GM23338 (cell line): ENCODE data around the gene CECR2. TPM values are rescaled to one million over a fixed set of nuclear protein-coding genes. Genes with fewer than 3 reads are reported as not detected.

Experiments
- ATAC-seq: fragments of 200-7000 bp; cut with Tn5 transposase; 3 replicates; pipeline ENCODE4 v1.9.1; 2020
- DNase-seq: peaks from one replicate; pipeline ENCODE4 v3.0.0-alpha.2; 2015; ENCODE audit warnings: low spot score
- H2AFZ ChIP-seq: fragments of 200-600 bp; sonication (generic); 2 replicates; pipeline ENCODE4 v1.8.0; 2016; ENCODE audit warnings: antibody characterized with exemption, mild to moderate bottlenecking, moderate library complexity
- H3F3A ChIP-seq: fragments of 200-600 bp; sonication (generic); replicated peaks from 2 replicates; pipeline ENCODE4 v1.8.0; 2017; ENCODE audit warnings: antibody characterized with exemption, mixed run types, low read depth
- H3K27ac ChIP-seq: fragments of 200-600 bp; sonication (generic); 2 replicates; pipeline ENCODE4 v1.6.1; 2016; ENCODE audit warnings: low read depth
- H3K27me3 ChIP-seq: fragments of 200-600 bp; sonication (generic); 2 replicates; pipeline ENCODE4 v1.8.0; 2016; ENCODE audit warnings: mild to moderate bottlenecking, mixed run types, moderate library complexity; ENCODE audit not compliant: insufficient read depth
- H3K36me3 ChIP-seq: fragments of 200-600 bp; sonication (generic); 2 replicates; pipeline ENCODE4 v1.8.0; 2016; ENCODE audit warnings: mild to moderate bottlenecking; ENCODE audit not compliant: insufficient read depth
- H3K4me1 ChIP-seq: fragments of 200-600 bp; sonication (generic); 2 replicates; pipeline ENCODE4 v1.8.0; 2016; ENCODE audit warnings: mild to moderate bottlenecking, moderate library complexity; ENCODE audit not compliant: insufficient read depth
- H3K4me2 ChIP-seq: fragments of 200-600 bp; sonication (generic); 2 replicates; pipeline ENCODE4 v1.7.1; 2017; ENCODE audit warnings: mixed run types
- H3K4me3 ChIP-seq: fragments of 200-600 bp; sonication (generic); 2 replicates; pipeline ENCODE4 v1.6.1; 2016; ENCODE audit warnings: mixed run types
- H3K79me2 ChIP-seq: fragments of 200-600 bp; sonication (generic); replicated peaks from 2 replicates; pipeline ENCODE4 v1.8.0; 2017; ENCODE audit warnings: mild to moderate bottlenecking; ENCODE audit not compliant: insufficient read depth
- H3K9me2 ChIP-seq: fragments of 200-600 bp; sonication (generic); 2 replicates; pipeline ENCODE4 v1.8.0; 2017; ENCODE audit not compliant: insufficient read depth
- H4K20me1 ChIP-seq: fragments of 200-600 bp; sonication (generic); replicated peaks from 2 replicates; pipeline ENCODE4 v1.8.0; 2017; ENCODE audit warnings: mild to moderate bottlenecking; ENCODE audit not compliant: insufficient read depth
- H3K27ac Mint-ChIP-seq: 2 replicates; pipeline ENCODE4 v1.8.0; 2020; ENCODE audit warnings: inconsistent platforms, mild to moderate bottlenecking, moderate library complexity, mixed read lengths
- H3K27me3 Mint-ChIP-seq: 3 replicates; pipeline ENCODE4 v1.8.0; 2022; ENCODE audit warnings: low read depth, mild to moderate bottlenecking, moderate library complexity, mixed read lengths, inconsistent platforms; ENCODE audit not compliant: insufficient read depth, poor library complexity
- H3K36me3 Mint-ChIP-seq: 3 replicates; pipeline ENCODE4 v1.8.0; 2021; ENCODE audit warnings: low read depth, mild to moderate bottlenecking, inconsistent platforms, moderate library complexity, mixed read lengths
- H3K4me1 Mint-ChIP-seq: 3 replicates; pipeline ENCODE4 v1.8.0; 2020; ENCODE audit warnings: mild to moderate bottlenecking, inconsistent platforms, mixed read lengths
- H3K4me3 Mint-ChIP-seq: 3 replicates; pipeline ENCODE4 v1.8.0; 2021; ENCODE audit warnings: moderate library complexity, mild to moderate bottlenecking, inconsistent platforms, mixed read lengths
- H3K9me3 Mint-ChIP-seq: 3 replicates; pipeline ENCODE4 v1.8.0; 2020; ENCODE audit warnings: moderate library complexity, mild to moderate bottlenecking, inconsistent platforms, mixed read lengths
- CTCF ChIP-seq, 2 experiments: fragments of 200-600 bp in 1 of 2; sonication (generic) in 1 of 2; conservative IDR thresholded peaks; 2 replicates each; pipeline versions ENCODE4 v1.5.1 to v1.6.1; 2016 to 2017; ENCODE audit warnings: antibody characterized with exemption in 2 of 2, low read depth in 2 of 2, mild to moderate bottlenecking in 2 of 2, moderate library complexity in 1 of 2
- ETS1 ChIP-seq: IDR thresholded peaks from 2 replicates; pipeline ENCODE4 v1.6.1; 2016; ENCODE audit warnings: antibody characterized with exemption
- EZH2 ChIP-seq: fragments of 200-600 bp; sonication (generic); IDR thresholded peaks from one replicate; pipeline ENCODE4 v1.8.0; 2017; ENCODE audit warnings: antibody characterized with exemption, mild to moderate bottlenecking, low read depth; ENCODE audit not compliant: unreplicated experiment
- JUNB ChIP-seq: IDR thresholded peaks from one replicate; pipeline ENCODE4 v1.6.1; 2016; ENCODE audit warnings: antibody characterized with exemption; ENCODE audit not compliant: unreplicated experiment
- NANOG ChIP-seq: IDR thresholded peaks from 2 replicates; pipeline ENCODE4 v1.6.1; 2016; ENCODE audit warnings: antibody characterized with exemption, borderline replicate concordance
- POLR2AphosphoS5 ChIP-seq: IDR thresholded peaks from 2 replicates; pipeline ENCODE4 v1.6.1; 2016; ENCODE audit warnings: antibody characterized with exemption, low read depth
- REST ChIP-seq: IDR thresholded peaks from one replicate; pipeline ENCODE4 v1.6.1; 2018; ENCODE audit warnings: antibody characterized with exemption; ENCODE audit not compliant: unreplicated experiment
- STAT1 ChIP-seq: IDR thresholded peaks from one replicate; pipeline ENCODE4 v1.6.1; 2016; ENCODE audit warnings: antibody characterized with exemption; ENCODE audit not compliant: unreplicated experiment
- ZNF114 ChIP-seq: fragments of 250-450 bp; sonication (Bioruptor Pico); IDR thresholded peaks from 2 replicates; pipeline ENCODE4 v1.5.0; 2020; ENCODE audit warnings: mild to moderate bottlenecking, moderate library complexity
- ZNF331 ChIP-seq: fragments of 250-450 bp; sonication (Bioruptor Pico); IDR thresholded peaks from 2 replicates; pipeline ENCODE4 v1.5.0; 2020; ENCODE audit warnings: low read depth, mild to moderate bottlenecking, moderate library complexity
- polyA plus RNA-seq: library from polyadenylated mRNA; unstranded; fragments of >200 nt; fragmentation: Nextera tagmentation; extraction: Ambion mirVana; gene quantifications from 2 replicates; pipeline ENCODE4 v1.2.1, GENCODE V29; 2016
- total RNA-seq: library from RNA; depleted of rRNA; stranded (reverse); fragments of >200 nt; shearing (Covaris generic); gene quantifications from 2 replicates; pipeline ENCODE4 v1.2.3, GENCODE V29; 2014

Gene CECR2
- total and polyA plus RNA-seq, 2 experiments from 2014 or later: 18.4 to 110 TPM

GRCh38 chr22:17590586-17590985, 221.3 kb downstream of the CECR2 start:
- no peak for TF ChIP-seq STAT1
- DNase-seq (no peak), ATAC-seq (no peak)
- Mint-ChIP-seq H3K36me3 (peaks cover 55% of the 10 kb centered on the region), H3K27me3 (no peaks in the 10 kb centered on the region), H3K27ac (no peak overlapping the region; the same call in 1 of the 2 replicates), H3K4me3 (no peak overlapping the region), H3K4me1 (no peaks in the 10 kb centered on the region; the same call in 2 of the 3 replicates), H3K9me3 (no peaks in the 10 kb centered on the region)
- Histone ChIP-seq H3K4me3 (no peak overlapping the region), H3F3A (0 out of 2 replicates have a peak, but pooled peaks cover 5% of the 10 kb centered on the region), H3K36me3 (peaks cover 31% of the 10 kb centered on the region), H3K9me2 (no peaks in the 10 kb centered on the region), H3K27me3 (no peaks in the 10 kb centered on the region), H3K4me2 (no peak overlapping the region), H3K27ac (peak overlapping the region; percentile 87; the same call in 1 of the 2 replicates), H3K79me2 (no peaks in the 10 kb centered on the region), H3K4me1 (no peaks in the 10 kb centered on the region), H4K20me1 (0 out of 2 replicates have a peak, but pooled peaks cover 3% of the 10 kb centered on the region), H2AFZ (no peak overlapping the region)

GRCh38 chr22:17592201-17592600, 222.9 kb downstream of the CECR2 start:
- Histone ChIP-seq H3K27ac (no peak overlapping the region), H3K79me2 (no peaks in the 10 kb centered on the region), H3K27me3 (no peaks in the 10 kb centered on the region), H4K20me1 (peaks cover 4% of the 10 kb centered on the region; the same call in 1 of the 2 replicates), H3K4me2 (no peak overlapping the region), H3K9me2 (no peaks in the 10 kb centered on the region), H3K4me3 (no peak overlapping the region), H3K4me1 (no peaks in the 10 kb centered on the region), H3K36me3 (peaks cover 40% of the 10 kb centered on the region), H3F3A (0 out of 2 replicates have a peak, but pooled peaks cover 5% of the 10 kb centered on the region), H2AFZ (no peak overlapping the region)
- Mint-ChIP-seq H3K36me3 (peaks cover 69% of the 10 kb centered on the region), H3K9me3 (no peaks in the 10 kb centered on the region), H3K4me1 (no peaks in the 10 kb centered on the region; the same call in 2 of the 3 replicates), H3K27me3 (no peaks in the 10 kb centered on the region), H3K4me3 (no peak overlapping the region), H3K27ac (no peak overlapping the region)
- no peak for ATAC-seq
- DNase-seq: no peak
- TF ChIP-seq NANOG (no peak), ETS1 (no peak), CTCF (conservative IDR thresholded peaks at IDR 0.05; ENCODE audit: low read depth in 2 of 2) (no peak), POLR2AphosphoS5 (no peak), ZNF114 (CRISPR knock-in tag) (no peak), REST (no peak), ZNF331 (CRISPR knock-in tag) (no peak), JUNB (no peak), EZH2 (no peak)
